AG08395 (cell line): ENCODE measurements around the gene NEUROG2.
"Not testable (repeated sequence)": the region's sequence is repeated elsewhere in the genome, so short reads cannot be mapped to it uniquely, and the experiment has no call there.

Source experiments
- DNase-seq: peaks from one replicate; pipeline ENCODE4 v3.0.0; 2012; ENCODE audit warnings: mixed read lengths, low spot score

NEUROG2 gene

DNA sequence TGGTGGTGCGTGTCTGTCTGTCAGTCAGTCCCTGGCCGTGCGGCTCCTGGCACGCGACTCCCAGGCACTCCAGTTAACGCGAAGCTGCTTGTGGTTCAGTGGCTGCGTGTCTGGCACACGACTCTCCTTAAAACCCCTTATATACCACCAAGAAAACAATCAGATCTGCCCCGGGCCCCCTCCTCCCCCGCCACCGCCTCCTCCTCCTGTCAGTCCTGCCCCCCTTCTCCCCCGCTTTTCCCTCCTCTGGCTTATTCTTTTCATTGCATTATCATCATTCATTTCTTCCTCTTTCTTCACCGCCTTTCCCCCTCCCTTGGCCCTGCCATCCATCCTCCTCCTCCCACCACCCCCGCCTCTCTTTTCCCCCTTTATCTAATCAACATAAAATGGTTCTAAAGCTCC lies at the start of gene NEUROG2:
TSS of gene NEUROG2 (minus strand) at position 115 of the 405 bp plus-strand sequence. CDS start 705 bp downstream, outside the sequence.
- DNase-seq, result no peak

DNA sequence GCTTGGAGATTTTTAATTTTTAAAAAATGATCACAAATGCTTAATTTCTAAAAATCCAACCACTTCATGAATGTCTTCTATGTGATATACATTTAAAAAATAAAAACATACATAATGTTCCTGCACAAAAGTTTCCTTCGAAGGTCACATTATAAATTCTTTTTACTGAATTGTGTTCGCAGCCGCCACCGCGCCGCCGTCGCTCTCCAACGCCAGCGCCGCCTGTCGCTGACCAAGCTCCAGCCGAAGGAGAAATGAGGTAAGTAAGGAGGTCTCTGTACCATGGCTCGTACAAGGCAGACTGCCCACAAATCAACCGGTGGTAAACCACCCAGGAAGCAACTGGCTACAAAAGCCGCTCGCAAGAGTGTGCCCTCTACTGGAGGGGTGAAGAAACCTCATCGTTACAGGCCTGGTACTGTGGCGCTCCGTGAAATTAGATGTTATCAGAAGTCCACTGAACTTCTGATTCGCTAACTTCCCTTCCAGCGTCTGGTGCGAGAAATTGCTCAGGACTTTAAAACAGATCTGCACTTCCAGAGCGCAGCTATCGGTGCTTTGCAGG lies 48.8 kb upstream of the NEUROG2 start:
- no peak for DNase-seq

DNA sequence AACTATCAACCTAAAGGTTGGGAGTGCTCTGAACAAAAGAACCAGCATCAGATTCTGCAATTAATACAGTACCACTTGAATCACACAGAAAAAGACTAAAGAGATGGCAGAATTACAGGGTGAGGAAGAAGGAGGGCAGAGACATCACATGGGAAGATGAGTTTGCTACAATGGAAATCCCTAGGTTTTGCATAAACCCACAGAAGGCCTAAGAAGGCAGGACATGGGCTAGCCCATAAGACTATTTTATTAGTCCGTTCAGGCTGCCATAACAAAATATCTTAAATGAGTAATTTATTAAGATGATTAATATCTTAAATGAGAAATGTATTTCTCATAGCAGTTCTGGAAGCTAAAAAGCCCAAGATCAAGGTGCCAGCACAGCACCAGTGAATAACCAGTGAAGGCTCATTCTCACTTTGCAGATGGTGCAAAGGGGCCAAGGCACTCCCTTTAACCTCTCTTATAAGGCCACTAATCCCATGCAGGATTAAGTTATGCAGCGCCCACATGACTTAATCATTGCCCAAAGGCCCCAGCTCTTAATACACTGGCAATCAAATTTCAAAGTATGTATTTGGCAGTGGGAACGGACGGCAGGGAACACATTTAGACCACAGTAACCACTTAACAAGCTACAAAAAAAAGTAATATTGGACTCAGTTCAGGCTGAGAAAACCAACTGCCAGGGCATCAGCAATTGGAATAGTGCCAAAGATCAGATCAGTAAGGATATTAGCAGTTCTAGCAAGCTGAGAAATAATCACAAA lies 47.6 kb upstream of the NEUROG2 start:
- no peak for DNase-seq

- DNase-seq, result no peak
Measured at GRCh38 chr4:112562254-112562879, 46.4 kb upstream of the NEUROG2 start.

DNA sequence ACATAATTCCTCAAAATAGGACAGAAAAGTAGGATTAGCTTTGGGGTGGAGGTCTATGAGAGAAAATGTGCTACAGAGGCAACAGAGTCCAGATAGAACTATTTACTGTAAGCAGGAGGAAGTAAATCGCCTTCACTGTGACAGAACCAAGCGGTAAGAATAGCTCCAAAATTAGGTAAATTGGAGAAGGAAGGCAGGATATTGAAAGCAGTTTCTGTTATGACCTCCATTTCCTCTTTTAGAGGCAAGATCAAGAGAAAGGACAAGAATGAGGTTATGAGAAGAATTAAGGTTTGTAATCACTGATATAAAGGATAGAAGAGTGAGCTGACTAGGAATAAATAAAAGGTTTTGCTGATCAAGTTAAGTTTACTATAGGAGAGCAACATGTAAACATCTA lies 44.1 kb upstream of the NEUROG2 start:
- DNase-seq, result no peak

DNA sequence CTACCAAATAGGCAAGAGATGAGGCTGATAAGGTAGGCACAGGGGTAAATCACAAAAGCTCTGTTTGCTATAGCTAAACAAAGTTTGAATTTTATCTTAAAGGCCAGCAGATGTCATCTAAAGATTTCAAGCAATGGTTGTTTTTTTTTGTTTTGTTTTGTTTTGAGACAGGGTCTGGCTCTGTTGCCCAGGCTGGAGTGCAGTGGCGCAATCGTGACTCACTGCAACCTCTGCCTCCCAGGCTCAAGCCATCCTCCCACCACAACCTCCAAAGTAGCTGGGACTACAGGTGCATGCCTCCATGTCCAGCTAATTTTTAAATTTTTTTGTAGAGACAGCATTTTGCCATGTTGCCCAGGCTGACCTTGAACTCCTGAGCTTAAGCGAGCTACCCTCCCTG lies 43.1 kb upstream of the NEUROG2 start:
- no peak for DNase-seq

- DNase-seq, result no peak
Measured at GRCh38 chr4:112557676-112558411, 41.9 kb upstream of the NEUROG2 start.

DNA sequence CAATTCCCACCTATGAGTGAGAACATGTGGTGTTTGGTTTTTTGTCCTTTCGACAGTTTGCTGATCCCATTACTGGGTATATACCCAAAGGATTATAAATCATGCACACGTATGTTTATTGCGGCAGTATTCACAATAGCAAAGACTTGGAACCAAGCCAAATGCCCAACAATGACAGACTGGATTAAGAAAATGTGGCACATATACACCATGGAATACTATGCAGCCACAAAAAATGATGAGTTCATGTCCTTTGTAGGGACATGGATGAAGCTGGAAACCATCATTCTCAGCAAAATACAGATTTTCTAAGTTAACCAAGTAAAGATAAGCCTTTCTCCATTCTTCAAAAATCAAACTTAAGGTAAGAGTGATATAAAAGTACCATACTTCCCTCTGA lies 38.3 kb upstream of the NEUROG2 start:
- DNase-seq, result not testable (repeated sequence)

DNA sequence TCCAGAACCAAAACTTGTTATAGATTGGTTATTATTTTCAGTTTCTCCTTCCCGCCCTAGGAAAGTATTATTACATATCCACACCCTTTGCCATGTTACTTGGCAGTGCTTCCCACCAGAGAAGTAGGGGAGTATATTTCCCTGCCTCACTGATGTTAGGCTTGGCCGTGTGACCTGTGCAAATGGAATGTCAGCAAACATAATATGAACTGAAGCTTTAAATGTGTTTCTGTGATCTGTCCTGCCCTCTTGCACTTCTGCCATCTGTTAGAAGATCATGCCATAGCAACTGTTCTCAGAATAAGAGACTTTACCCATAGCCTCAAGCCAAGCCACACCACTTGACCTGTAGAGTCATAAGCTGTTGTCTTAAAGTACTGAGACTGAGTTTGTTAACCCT lies 36.7 kb upstream of the NEUROG2 start:
- DNase-seq, result peak; percentile 66

DNA sequence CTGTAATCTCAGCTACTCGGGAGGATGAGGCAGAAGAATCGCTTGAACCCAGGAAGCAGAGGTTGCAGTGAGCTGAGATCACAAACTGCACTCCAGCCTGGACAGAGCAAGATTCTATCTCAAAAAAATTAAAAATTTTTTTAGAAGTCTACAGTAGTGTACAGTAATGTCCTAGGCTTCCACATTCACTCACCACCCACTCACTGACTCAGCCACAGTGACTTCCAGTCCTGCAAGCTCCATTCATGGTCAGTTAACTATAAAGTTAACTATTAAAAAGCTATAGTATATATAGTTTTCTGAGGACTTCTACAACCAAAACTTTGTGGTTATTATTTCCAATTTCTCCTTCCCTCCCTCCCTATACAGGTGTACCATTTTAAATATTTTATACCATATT lies 34.7 kb upstream of the NEUROG2 start:
- DNase-seq, result no peak

DNA sequence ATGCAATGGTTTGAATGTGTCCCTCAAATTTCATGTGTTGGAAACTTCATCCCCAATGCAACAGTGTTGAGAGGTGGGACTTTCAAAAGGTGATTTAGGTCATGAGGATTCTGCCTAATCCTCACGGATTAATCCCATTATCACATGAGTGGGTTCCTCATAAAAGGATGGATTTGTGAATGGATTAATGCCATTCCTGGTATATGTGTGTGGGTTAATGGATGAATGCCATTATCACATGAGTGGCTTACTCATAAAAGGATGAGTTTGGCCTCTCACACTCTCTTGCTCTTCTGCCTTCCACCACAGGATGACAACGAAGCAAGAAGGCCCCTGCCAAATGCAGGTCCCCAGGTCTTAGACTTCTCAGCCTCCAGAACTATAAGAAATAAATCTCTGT lies 30.5 kb upstream of the NEUROG2 start:
- DNase-seq, result no peak

DNA sequence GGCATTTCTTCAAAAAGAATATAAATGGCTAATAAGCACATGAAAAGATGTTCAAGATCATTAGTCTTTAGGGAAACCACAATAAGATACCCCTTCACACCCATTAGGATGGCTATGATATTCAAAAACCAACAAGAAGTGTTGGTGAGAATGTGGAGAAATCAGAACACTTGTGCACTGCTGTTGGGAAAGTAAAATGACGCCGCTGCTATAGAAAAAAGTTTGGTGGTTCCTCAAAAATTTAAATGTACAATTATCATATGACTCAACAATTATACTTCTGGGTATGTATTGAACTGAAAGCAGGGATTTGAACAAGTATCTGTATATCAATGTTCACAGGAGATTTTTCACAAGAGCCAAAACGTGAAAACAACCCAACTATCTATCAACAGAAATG lies 29.4 kb upstream of the NEUROG2 start:
- no peak for DNase-seq

DNA sequence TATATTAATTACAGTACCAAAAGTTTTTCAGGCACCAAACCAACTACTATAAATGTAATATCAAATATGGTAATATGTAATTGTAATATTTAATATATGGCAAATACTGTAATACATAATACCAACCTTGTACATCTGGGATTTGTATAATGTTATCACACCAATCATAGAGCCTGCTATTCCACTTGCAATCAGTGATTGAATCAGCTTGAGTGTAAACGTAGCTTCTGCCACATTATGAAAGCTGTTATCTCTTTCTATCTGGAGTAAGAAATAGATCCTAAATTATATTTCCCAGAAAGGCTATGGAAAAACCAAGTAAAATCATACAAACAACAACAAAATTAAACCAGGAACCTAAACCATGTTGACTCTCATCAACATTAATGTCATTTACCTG lies 24.7 kb upstream of the NEUROG2 start:
- DNase-seq, result no peak

GRCh38 chr4:112536123-112536522 lies 20.1 kb upstream of the NEUROG2 start:
- DNase-seq, result no peak

GRCh38 chr4:112532267-112532666 lies 16.3 kb upstream of the NEUROG2 start:
- DNase-seq, result no peak

DNA sequence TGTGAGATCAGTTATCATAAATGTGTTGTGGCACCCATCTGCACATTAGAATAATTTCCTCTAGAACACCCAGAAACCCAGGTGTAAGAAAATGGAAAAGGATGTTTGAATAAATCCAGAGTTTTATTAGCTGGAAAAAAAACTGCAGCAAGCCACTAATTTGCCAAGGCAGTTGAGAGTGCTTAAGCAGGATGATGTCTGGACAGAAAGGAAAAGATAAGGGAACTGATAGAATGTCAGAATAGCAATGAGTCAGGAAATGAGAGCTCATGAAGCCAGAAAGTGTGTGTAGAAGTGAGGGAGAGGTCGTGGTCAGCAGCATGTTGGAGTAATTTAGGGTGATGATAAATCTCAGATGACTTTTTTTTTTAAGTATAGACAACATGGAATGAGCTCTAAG lies 15.2 kb upstream of the NEUROG2 start:
- no peak for DNase-seq

- peak; percentile 43 for DNase-seq
Measured at GRCh38 chr4:112526061-112526460, 10.1 kb upstream of the NEUROG2 start.

DNA sequence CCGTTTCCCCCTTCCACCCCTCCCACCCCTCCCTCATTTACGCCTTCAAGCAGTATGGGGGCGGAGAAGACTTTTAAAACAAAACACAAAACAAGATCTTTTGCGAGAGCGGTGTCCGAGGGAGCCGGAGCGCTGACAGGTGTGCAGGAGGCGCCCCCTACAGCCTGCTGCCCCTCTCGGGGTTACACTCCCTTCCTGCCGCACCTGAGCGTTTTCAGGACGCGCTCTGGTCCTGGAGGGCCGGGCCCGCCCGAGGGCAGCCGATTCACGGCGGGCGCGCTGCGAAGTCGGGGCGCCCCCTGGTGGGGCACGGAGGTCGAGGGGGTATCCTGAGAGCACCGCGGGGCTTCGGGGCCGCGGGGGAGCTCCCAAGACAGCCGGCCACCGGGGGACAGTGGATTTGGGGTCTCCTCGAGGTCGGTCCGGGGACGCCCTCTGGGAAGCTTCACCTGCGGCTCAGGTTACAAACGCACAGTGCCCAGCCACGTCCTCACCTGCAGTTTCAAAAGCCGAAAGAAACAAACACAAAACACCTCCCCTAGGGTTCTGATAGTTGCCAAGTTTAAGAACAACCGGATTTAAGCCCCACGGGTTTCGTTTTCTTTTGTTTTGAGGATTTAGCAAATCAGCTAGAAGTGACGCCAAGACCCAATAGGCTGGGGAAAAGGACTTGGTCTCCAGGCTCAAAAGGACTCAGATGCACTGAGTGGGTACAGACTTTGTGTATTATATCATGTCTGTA lies 8.0 kb upstream of the NEUROG2 start:
- DNase-seq, result peak; percentile 38

- no peak for DNase-seq
Measured at GRCh38 chr4:112523008-112523721, 7.2 kb upstream of the NEUROG2 start.

GRCh38 chr4:112522431-112522830 lies 6.5 kb upstream of the NEUROG2 start:
- not testable (repeated sequence) for DNase-seq
